IMR-90 (cell line): ENCODE measurements around the gene DBP. TPM values are rescaled to one million over a fixed set of nuclear protein-coding genes. Genes with fewer than 3 reads are reported as not detected.

ENCODE experiments used
- ATAC-seq: fragments of 200-7000 bp; cut with Tn5 transposase; 2 replicates; pipeline ENCODE4 v1.9.1; 2020; ENCODE audit warnings: low read depth, mild to moderate bottlenecking, moderate library complexity
- BruUV-seq: library from RNA; stranded (reverse); fragments of 400-500 nt; replicated peaks from 2 replicates; lab custom pipeline; 2021; lab: Mats Ljungman, UMichigan
- CTCF ChIA-PET: fragments of 300-600 bp; formaldehyde crosslinking; extraction: SDS; loops from one replicate; lab custom pipeline; 2021; ENCODE audit warnings: antibody characterized with exemption; lab: Yijun Ruan, JAX
- POLR2A ChIA-PET: fragments of 300-600 bp; sonication (Branson Sonifier 250); formaldehyde crosslinking; loops from one replicate; lab custom pipeline; 2022; ENCODE audit warnings: antibody characterized with exemption; ENCODE audit not compliant: unreplicated experiment; lab: Charles Lee
- DNase-seq: peaks from one replicate; pipeline ENCODE4 v3.0.0; 2013
- H2AFZ ChIP-seq: replicated peaks from 2 replicates; pipeline ENCODE3; 2013; ENCODE audit warnings: low read length, mild to moderate bottlenecking; ENCODE audit not compliant: poor library complexity
- H2AK5ac ChIP-seq: 2 replicates; pipeline ENCODE4 v1.6.1; 2013; ENCODE audit warnings: low read depth, low read length, inconsistent platforms
- H2AK9ac ChIP-seq: replicated peaks from 2 replicates; pipeline ENCODE3; 2013; ENCODE audit warnings: mild to moderate bottlenecking, low read depth, low read length, moderate library complexity; ENCODE audit not compliant: poor library complexity
- H2BK120ac ChIP-seq: 2 replicates; pipeline ENCODE4 v1.6.1; 2013; ENCODE audit warnings: low read depth, low read length, inconsistent platforms
- H2BK15ac ChIP-seq: 3 replicates; pipeline ENCODE4 v1.6.1; 2013; ENCODE audit warnings: low read depth, low read length, inconsistent platforms
- H2BK20ac ChIP-seq: 2 replicates; pipeline ENCODE4 v1.6.1; 2013; ENCODE audit warnings: low read depth, mild to moderate bottlenecking, inconsistent platforms, low read length, moderate library complexity
- H2BK5ac ChIP-seq: 2 replicates; pipeline ENCODE4 v1.6.1; 2013; ENCODE audit warnings: mild to moderate bottlenecking, low read depth, low read length, inconsistent platforms; ENCODE audit not compliant: poor library complexity, severe bottlenecking
- H3K14ac ChIP-seq: replicated peaks from 2 replicates; pipeline ENCODE4 v1.6.1; 2013; ENCODE audit warnings: low read depth, low read length, inconsistent platforms
- H3K18ac ChIP-seq: 2 replicates; pipeline ENCODE4 v1.6.1; 2013; ENCODE audit warnings: low read depth, low read length, control low read depth
- H3K23ac ChIP-seq: 2 replicates; pipeline ENCODE4 v1.6.1; 2013; ENCODE audit warnings: low read depth, low read length, inconsistent platforms
- H3K27ac ChIP-seq: 2 replicates; pipeline ENCODE4 v1.5.1; 2013; ENCODE audit warnings: mild to moderate bottlenecking, control low read depth, low read length; ENCODE audit not compliant: insufficient read depth
- H3K27me3 ChIP-seq: 2 replicates; pipeline ENCODE4 v1.6.1; 2013; ENCODE audit warnings: low read length; ENCODE audit not compliant: control insufficient read depth, insufficient read depth
- H3K36me3 ChIP-seq: 2 replicates; pipeline ENCODE4 v1.6.1; 2013; ENCODE audit warnings: low read length, mixed read lengths; ENCODE audit not compliant: control insufficient read depth, insufficient read depth
- H3K4ac ChIP-seq: 2 replicates; pipeline ENCODE4 v1.6.1; 2013; ENCODE audit warnings: low read depth, low read length, inconsistent platforms
- H3K4me1 ChIP-seq: 2 replicates; pipeline ENCODE4 v1.6.1; 2013; ENCODE audit warnings: low read length, mixed read lengths; ENCODE audit not compliant: control insufficient read depth, insufficient read depth
- H3K4me2 ChIP-seq: 2 replicates; pipeline ENCODE4 v1.6.1; 2013; ENCODE audit warnings: low read depth, mild to moderate bottlenecking, control low read depth, low read length, moderate library complexity
- H3K4me3 ChIP-seq: 2 replicates; pipeline ENCODE4 v1.5.1; 2013; ENCODE audit warnings: low read depth, mild to moderate bottlenecking, control low read depth, low read length, moderate library complexity; ENCODE audit not compliant: insufficient read depth
- H3K56ac ChIP-seq: 2 replicates; pipeline ENCODE4 v1.6.1; 2013; ENCODE audit warnings: low read length, inconsistent platforms; ENCODE audit not compliant: insufficient read depth; ENCODE audit errors: extremely low read depth
- H3K79me1 ChIP-seq, 2 experiments: 2 replicates each; pipeline ENCODE4 v1.6.1; 2013; ENCODE audit warnings: low read length in 2 of 2, inconsistent platforms in 1 of 2, low read depth in 1 of 2
- H3K9ac ChIP-seq: 2 replicates; pipeline ENCODE4 v1.6.1; 2013; ENCODE audit warnings: low read depth, low read length, control low read depth
- H3K9me1 ChIP-seq: 2 replicates; pipeline ENCODE4 v1.6.1; 2013; ENCODE audit warnings: low read length, inconsistent platforms; ENCODE audit not compliant: insufficient read depth
- H3K9me3 ChIP-seq: 2 replicates; pipeline ENCODE4 v1.6.1; 2013; ENCODE audit warnings: low read length; ENCODE audit not compliant: control insufficient read depth, insufficient read depth
- H4K20me1 ChIP-seq: 2 replicates; pipeline ENCODE4 v1.6.1; 2013; ENCODE audit warnings: low read length, inconsistent platforms; ENCODE audit not compliant: insufficient read depth
- H4K5ac ChIP-seq: 2 replicates; pipeline ENCODE4 v1.6.1; 2013; ENCODE audit warnings: mild to moderate bottlenecking, low read depth, low read length, control low read depth
- H4K8ac ChIP-seq, 2 experiments: 2 replicates each; pipeline ENCODE4 v1.6.1; 2013; ENCODE audit warnings: low read depth in 2 of 2, low read length in 2 of 2, control low read depth in 1 of 2, inconsistent platforms in 1 of 2
- H4K91ac ChIP-seq: 2 replicates; pipeline ENCODE4 v1.6.1; 2013; ENCODE audit warnings: low read depth, low read length, inconsistent platforms; ENCODE audit not compliant: insufficient read depth
- BHLHE40 ChIP-seq: fragments of 150-350 bp; IDR thresholded peaks from 2 replicates; pipeline ENCODE4 v1.6.1; 2016; ENCODE audit warnings: mild to moderate bottlenecking, low read depth, low read length
- CHD1 ChIP-seq: IDR thresholded peaks from 2 replicates; pipeline ENCODE4 v1.6.1; 2012; ENCODE audit warnings: low read depth, low read length, improper control_type of control experiment
- FOS ChIP-seq: fragments of 150-350 bp; IDR thresholded peaks from 2 replicates; pipeline ENCODE4 v1.6.1; 2016; ENCODE audit warnings: low read depth, low read length
- MAZ ChIP-seq: IDR thresholded peaks from 2 replicates; pipeline ENCODE4 v1.6.1; 2012; ENCODE audit warnings: low read depth, mild to moderate bottlenecking, low read length, improper control_type of control experiment, moderate library complexity, borderline replicate concordance
- MXI1 ChIP-seq: IDR thresholded peaks from 2 replicates; pipeline ENCODE4 v1.6.1; 2012; ENCODE audit warnings: low read depth, mild to moderate bottlenecking, low read length, moderate library complexity, borderline replicate concordance
- NFE2L2 ChIP-seq: fragments of 150-350 bp; IDR thresholded peaks from 2 replicates; pipeline ENCODE4 v1.6.1; 2016; ENCODE audit warnings: low read depth, mild to moderate bottlenecking, low read length
- POLR2A ChIP-seq: IDR thresholded peaks from 2 replicates; pipeline ENCODE4 v1.6.1; 2012; ENCODE audit warnings: mild to moderate bottlenecking, low read depth, low read length
- RAD21 ChIP-seq: IDR thresholded peaks from 2 replicates; pipeline ENCODE4 v1.6.1; 2012; ENCODE audit warnings: low read length, improper control_type of control experiment
- RCOR1 ChIP-seq: IDR thresholded peaks from 2 replicates; pipeline ENCODE4 v1.6.1; 2012; ENCODE audit warnings: mild to moderate bottlenecking, low read length, improper control_type of control experiment; ENCODE audit not compliant: insufficient replicate concordance
- SMC3 ChIP-seq: fragments of 150-350 bp; IDR thresholded peaks from 2 replicates; pipeline ENCODE4 v1.6.1; 2016; ENCODE audit warnings: low read depth, mild to moderate bottlenecking, antibody characterized with exemption, low read length, moderate library complexity
- WGBS, 2 experiments: methylation state at CpG; one replicate each; pipeline versions ENCODE4 v1.1.5 to v1.1.7; 2013; ENCODE audit warnings: missing lambda C conversion rate in 2 of 2; ENCODE audit not compliant: insufficient read length in 1 of 2; ENCODE audit errors: extremely low coverage in 2 of 2; 5-methylcytosine and 5-hydroxymethylcytosine counted together
- dilution Hi-C: fragments of 300-500 bp; cut with HindIII; formaldehyde crosslinking; loops from one replicate; pipeline ENCODE4 v1.14.3; 2018; ENCODE audit warnings: low sequenced_read_pairs; ENCODE audit not compliant: unreplicated experiment
- in situ Hi-C: fragments of 300-500 bp; cut with MboI; formaldehyde crosslinking; loops from 3 replicates; pipeline ENCODE4 v1.14.3; 2019; ENCODE audit warnings: low sequenced_read_pairs, inconsistent platforms, mixed read lengths
- intact Hi-C: fragments of 100-400 bp; cut with micrococcal nuclease; formaldehyde crosslinking; loops from 2 replicates; pipeline ENCODE4 v1.10.0; 2022
- polyA plus RNA-seq, 3 experiments: library from polyadenylated mRNA; depleted of rRNA; stranded (reverse); fragments of >200 nt; gene quantifications; 2 replicates each; pipeline ENCODE4 v1.2.3, GENCODE V29; 2012; ENCODE audit warnings: low replicate concordance in 1 of 3
- total RNA-seq: library from RNA; depleted of rRNA; stranded (reverse); fragments of >200 nt; gene quantifications from 2 replicates; pipeline ENCODE4 v1.2.3, GENCODE V29; 2012
- TF ChIP-seq, protein P1 (sequence below): conservative IDR thresholded peaks from 2 replicates; pipeline ENCODE4 v1.5.1; 2012; ENCODE audit warnings: mild to moderate bottlenecking, low read depth, low read length, improper control_type of control experiment
- TF ChIP-seq, protein P2 (sequence below): fragments of 150-350 bp; IDR thresholded peaks from 2 replicates; pipeline ENCODE4 v1.6.1; 2016; ENCODE audit warnings: low read depth, mild to moderate bottlenecking, low read length, moderate library complexity, borderline replicate concordance
- TF ChIP-seq, protein P3 (sequence below): fragments of 150-350 bp; IDR thresholded peaks from 2 replicates; pipeline ENCODE4 v1.6.1; 2017; ENCODE audit warnings: mild to moderate bottlenecking, antibody characterized with exemption, low read length, low read depth

DBP gene
- total and polyA plus RNA-seq, 2 of the 4 experiments (the other 2 are of a cell fraction) = 3.0 to 3.6 TPM

DNA sequence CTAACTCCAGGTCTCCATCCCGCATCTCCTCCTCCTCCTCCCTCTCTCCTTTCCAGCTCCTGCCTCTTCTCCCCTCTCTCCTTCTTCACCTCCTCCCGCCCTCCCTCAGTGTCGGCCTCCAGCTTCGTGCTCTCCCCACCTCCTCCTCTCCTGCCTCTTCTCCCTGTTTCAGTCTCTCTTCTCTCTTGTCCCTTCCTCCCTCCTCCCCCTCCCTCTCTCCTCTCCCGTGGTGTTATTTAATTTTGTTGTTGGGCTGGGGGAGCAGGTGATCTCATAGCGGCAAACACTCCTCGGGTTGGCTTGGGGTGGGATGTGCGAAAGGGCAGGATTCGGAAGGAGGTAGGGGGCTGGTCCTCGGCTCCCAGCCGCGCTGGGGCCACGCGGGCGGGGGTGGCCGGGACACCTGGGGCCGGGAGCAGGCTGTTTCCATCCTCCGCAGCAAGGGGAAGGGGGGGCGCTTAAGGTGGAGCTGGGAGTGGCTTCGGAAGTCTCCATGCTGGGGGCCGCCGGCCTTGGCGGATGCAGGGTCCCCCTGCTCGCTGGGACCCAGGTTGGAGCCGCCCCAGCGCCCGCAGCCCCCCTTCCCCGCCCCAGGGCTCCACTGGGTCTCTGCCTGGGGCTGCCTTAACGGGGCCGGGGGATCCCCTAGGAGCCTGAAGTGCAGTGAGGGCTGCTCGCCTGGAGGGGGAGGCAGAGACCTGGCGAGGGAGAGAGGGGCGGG lies 9.0 kb upstream of the DBP start, which contains the start of gene CA11:
CA11 (minus strand) TSS at position 187 of the 721 bp plus-strand sequence. CDS start 555 bp downstream, outside the sequence.
- H3K36me3 ChIP-seq = no peaks in the 10 kb centered on the region
- H4K20me1 ChIP-seq = no peaks in the 10 kb centered on the region
- DNase-seq (peak; percentile 72), ATAC-seq (peak; percentile 96)
- peaks cover 5% of the 10 kb centered on the region for H3K4me1 ChIP-seq
- H3K4me3 ChIP-seq = peak within 1 kb of the TSS; percentile 44
- H3K23ac ChIP-seq = peak within 1 kb of the TSS; percentile 17
- peak within 1 kb of the TSS; percentile 52; the same call in 1 of the 2 replicates for H2BK120ac ChIP-seq
- peak within 1 kb of the TSS; percentile 89 for H2AK9ac ChIP-seq
- H2AK5ac ChIP-seq = peak within 1 kb of the TSS; percentile 58
- H3K9me1 ChIP-seq = no peaks in the 10 kb centered on the region; the same call in 1 of the 2 replicates
- 0% methylated on average over 7 of the region's 33 CpGs; no CpG with 5 or more reads in 1 of the 2 experiments for WGBS, 2 experiments
- no peak within 1 kb of the TSS for H3K56ac ChIP-seq
- H3K27ac ChIP-seq = peak within 1 kb of the TSS; percentile 21; the same call in 1 of the 2 replicates
- dilution Hi-C loops = no loop called here
- intact Hi-C loops = loop anchor here (2.0 to 10.0 kb wide), 3 partner anchors 139 to 319 kb away; partner anchors contain the start of gene FTL
- H2BK5ac ChIP-seq = no peak within 1 kb of the TSS
- 0 out of 3 replicates have a peak within 1 kb of the TSS, but pooled peaks have one; percentile 40 for H2BK15ac ChIP-seq
- H4K91ac ChIP-seq = peak within 1 kb of the TSS; percentile 23
- ChIA-PET CTCF (interaction anchor here (0.5 to 1.4 kb wide), 3 partner anchors 137 to 680 kb away, joined by 3 to 6 read pairs (median 4); no protein-coding TSS in a partner anchor), POLR2A (interaction anchor here (0.7 kb wide), 1 partner anchor 197 kb away, joined by 3 read pairs; no protein-coding TSS in a partner anchor)
- H2BK20ac ChIP-seq = 0 out of 2 replicates have a peak within 1 kb of the TSS, but pooled peaks have one; percentile 14
- no TSS peak for BruUV-seq
- peak within 1 kb of the TSS; percentile 52 for H3K14ac ChIP-seq
- peak within 1 kb of the TSS; percentile 13 for H3K9ac ChIP-seq
- peak within 1 kb of the TSS; percentile 76 to 93 for H4K8ac ChIP-seq
- H3K27me3 ChIP-seq = no peaks in the 10 kb centered on the region
- H3K4ac ChIP-seq = peak within 1 kb of the TSS; percentile 41
- in situ Hi-C loops = loop anchor here (10.0 kb wide), 2 partner anchors 189 to 319 kb away; partner anchors contain the start of genes FTL and HSD17B14
- H3K18ac ChIP-seq = peak within 1 kb of the TSS; percentile 10; the same call in 1 of the 2 replicates
- H2AFZ ChIP-seq = peak within 1 kb of the TSS; percentile 91
- H3K79me1 ChIP-seq = no peaks in the 10 kb centered on the region
- peaks cover 2% of the 10 kb centered on the region; the same call in 1 of the 2 replicates for H3K9me3 ChIP-seq
- H3K4me2 ChIP-seq = peak within 1 kb of the TSS; percentile 84
- peak within 1 kb of the TSS; percentile 3 for H4K5ac ChIP-seq
- TF ChIP-seq CHD1 = no peak
- TF ChIP-seq POLR2A = peak; percentile 29; the same call in 1 of the 2 replicates
- TF ChIP-seq FOS = no peak
- TF ChIP-seq, protein P1, sequence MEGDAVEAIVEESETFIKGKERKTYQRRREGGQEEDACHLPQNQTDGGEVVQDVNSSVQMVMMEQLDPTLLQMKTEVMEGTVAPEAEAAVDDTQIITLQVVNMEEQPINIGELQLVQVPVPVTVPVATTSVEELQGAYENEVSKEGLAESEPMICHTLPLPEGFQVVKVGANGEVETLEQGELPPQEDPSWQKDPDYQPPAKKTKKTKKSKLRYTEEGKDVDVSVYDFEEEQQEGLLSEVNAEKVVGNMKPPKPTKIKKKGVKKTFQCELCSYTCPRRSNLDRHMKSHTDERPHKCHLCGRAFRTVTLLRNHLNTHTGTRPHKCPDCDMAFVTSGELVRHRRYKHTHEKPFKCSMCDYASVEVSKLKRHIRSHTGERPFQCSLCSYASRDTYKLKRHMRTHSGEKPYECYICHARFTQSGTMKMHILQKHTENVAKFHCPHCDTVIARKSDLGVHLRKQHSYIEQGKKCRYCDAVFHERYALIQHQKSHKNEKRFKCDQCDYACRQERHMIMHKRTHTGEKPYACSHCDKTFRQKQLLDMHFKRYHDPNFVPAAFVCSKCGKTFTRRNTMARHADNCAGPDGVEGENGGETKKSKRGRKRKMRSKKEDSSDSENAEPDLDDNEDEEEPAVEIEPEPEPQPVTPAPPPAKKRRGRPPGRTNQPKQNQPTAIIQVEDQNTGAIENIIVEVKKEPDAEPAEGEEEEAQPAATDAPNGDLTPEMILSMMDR = peak; percentile 87
- no peak for TF ChIP-seq NFE2L2
- TF ChIP-seq MAZ = peak; percentile 99
- TF ChIP-seq SMC3 = peak; percentile 53
- no peak for TF ChIP-seq RCOR1
- peak; percentile 87 for TF ChIP-seq RAD21
- TF ChIP-seq, protein P2, sequence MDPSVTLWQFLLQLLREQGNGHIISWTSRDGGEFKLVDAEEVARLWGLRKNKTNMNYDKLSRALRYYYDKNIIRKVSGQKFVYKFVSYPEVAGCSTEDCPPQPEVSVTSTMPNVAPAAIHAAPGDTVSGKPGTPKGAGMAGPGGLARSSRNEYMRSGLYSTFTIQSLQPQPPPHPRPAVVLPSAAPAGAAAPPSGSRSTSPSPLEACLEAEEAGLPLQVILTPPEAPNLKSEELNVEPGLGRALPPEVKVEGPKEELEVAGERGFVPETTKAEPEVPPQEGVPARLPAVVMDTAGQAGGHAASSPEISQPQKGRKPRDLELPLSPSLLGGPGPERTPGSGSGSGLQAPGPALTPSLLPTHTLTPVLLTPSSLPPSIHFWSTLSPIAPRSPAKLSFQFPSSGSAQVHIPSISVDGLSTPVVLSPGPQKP = no peak
- no peak for TF ChIP-seq MXI1
- TF ChIP-seq, protein P3, sequence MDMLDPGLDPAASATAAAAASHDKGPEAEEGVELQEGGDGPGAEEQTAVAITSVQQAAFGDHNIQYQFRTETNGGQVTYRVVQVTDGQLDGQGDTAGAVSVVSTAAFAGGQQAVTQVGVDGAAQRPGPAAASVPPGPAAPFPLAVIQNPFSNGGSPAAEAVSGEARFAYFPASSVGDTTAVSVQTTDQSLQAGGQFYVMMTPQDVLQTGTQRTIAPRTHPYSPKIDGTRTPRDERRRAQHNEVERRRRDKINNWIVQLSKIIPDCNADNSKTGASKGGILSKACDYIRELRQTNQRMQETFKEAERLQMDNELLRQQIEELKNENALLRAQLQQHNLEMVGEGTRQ = no peak; the same call in 1 of the 2 replicates
- no peak for TF ChIP-seq BHLHE40
